HEK293 (cell line): ENCODE results near the gene EYS.

Source experiments
- CTCF ChIA-PET: fragments of 350-600 bp; formaldehyde crosslinking; extraction: SDS; loops from one replicate; lab custom pipeline; 2021; ENCODE audit warnings: antibody characterized with exemption; lab: Yijun Ruan, JAX
- POLR2A ChIA-PET: fragments of 300-600 bp; formaldehyde crosslinking; extraction: SDS; loops from one replicate; lab custom pipeline; 2020; ENCODE audit warnings: antibody characterized with exemption, inconsistent platforms; lab: Yijun Ruan, JAX
- H3K27ac ChIP-seq: fragments of 200-500 bp; sonication (Bioruptor generic); 2 replicates; pipeline ENCODE4 v1.5.1; 2014; ENCODE audit warnings: low read depth, low read length, control low read depth, inconsistent platforms; ENCODE audit errors: extremely low read depth
- H3K36me3 ChIP-seq, 2 experiments: fragments of 200-500 bp in 1 of 2; sonication (Bioruptor generic) in 1 of 2; 1 replicate in 1 of 2; 2 replicates in 1 of 2; pipeline ENCODE4 v1.5.1; 2014 to 2017; ENCODE audit warnings: inconsistent platforms in 2 of 2, low read length in 2 of 2; ENCODE audit not compliant: control insufficient read depth in 2 of 2, insufficient read depth in 1 of 2
- H3K4me1 ChIP-seq: fragments of 200-500 bp; sonication (Bioruptor generic); 2 replicates; pipeline ENCODE4 v1.5.1; 2014; ENCODE audit warnings: mild to moderate bottlenecking, low read length, inconsistent platforms; ENCODE audit not compliant: control insufficient read depth, insufficient read depth
- H3K4me3 ChIP-seq: 2 replicates; pipeline ENCODE4 v1.5.1; 2011; ENCODE audit warnings: low read depth, mild to moderate bottlenecking, control low read depth, low read length, moderate library complexity
- H3K9me3 ChIP-seq: fragments of 200-500 bp; sonication (Bioruptor generic); 2 replicates; pipeline ENCODE4 v1.5.1; 2014; ENCODE audit warnings: low read depth, low read length, inconsistent platforms; ENCODE audit not compliant: control insufficient read depth, insufficient read depth
- ELK4 ChIP-seq: IDR thresholded peaks from 2 replicates; pipeline ENCODE4 v1.6.1; 2011; ENCODE audit warnings: mild to moderate bottlenecking, low read depth, low read length, borderline replicate concordance
- GLI2 ChIP-seq: fragments of 450-650 bp; formaldehyde crosslinking; IDR thresholded peaks from 2 replicates; pipeline ENCODE4; 2017; ENCODE audit warnings: missing biosample characterization, missing genetic modification characterization, low read depth, borderline replicate concordance
- PATZ1 ChIP-seq: fragments of 450-650 bp; formaldehyde crosslinking; IDR thresholded peaks from 2 replicates; pipeline ENCODE4 v1.5.1; 2016; ENCODE audit warnings: missing biosample characterization, missing genetic modification characterization
- WT1 ChIP-seq: fragments of 450-650 bp; formaldehyde crosslinking; IDR thresholded peaks from 2 replicates; pipeline ENCODE4 v1.5.1; 2016; ENCODE audit warnings: missing biosample characterization, missing genetic modification characterization
- ZNF121 ChIP-seq: fragments of 450-650 bp; formaldehyde crosslinking; IDR thresholded peaks from 2 replicates; pipeline ENCODE4 v1.5.1; 2016; ENCODE audit warnings: missing biosample characterization, missing genetic modification characterization
- ZNF133 ChIP-seq: fragments of 450-650 bp; formaldehyde crosslinking; IDR thresholded peaks from 2 replicates; pipeline ENCODE4 v1.5.1; 2016; ENCODE audit warnings: missing biosample characterization, missing genetic modification characterization
- ZNF2 ChIP-seq: fragments of 450-650 bp; formaldehyde crosslinking; IDR thresholded peaks from 2 replicates; pipeline ENCODE4 v1.5.1; 2016; ENCODE audit warnings: missing biosample characterization, missing genetic modification characterization
- ZNF426 ChIP-seq: fragments of 450-650 bp; formaldehyde crosslinking; IDR thresholded peaks from 2 replicates; pipeline ENCODE4 v1.5.1; 2017; ENCODE audit warnings: missing biosample characterization, missing genetic modification characterization, mild to moderate bottlenecking, inconsistent platforms, moderate library complexity
- ZNF548 ChIP-seq: fragments of 450-650 bp; formaldehyde crosslinking; IDR thresholded peaks from 2 replicates; pipeline ENCODE4 v1.5.1; 2016; ENCODE audit warnings: missing biosample characterization, missing genetic modification characterization
- ZNF768 ChIP-seq: fragments of 450-650 bp; formaldehyde crosslinking; IDR thresholded peaks from 2 replicates; pipeline ENCODE4 v1.5.1; 2018; ENCODE audit warnings: missing biosample characterization, mild to moderate bottlenecking, missing genetic modification characterization
- ZNF791 ChIP-seq: fragments of 450-650 bp; formaldehyde crosslinking; IDR thresholded peaks from 2 replicates; pipeline ENCODE4 v1.5.1; 2016; ENCODE audit warnings: missing biosample characterization, missing genetic modification characterization
- ZNF837 ChIP-seq: fragments of 450-650 bp; formaldehyde crosslinking; IDR thresholded peaks from 2 replicates; pipeline ENCODE4 v1.5.1; 2016; ENCODE audit warnings: missing biosample characterization, missing genetic modification characterization
- TF ChIP-seq, protein P1 (sequence below): fragments of 450-650 bp; formaldehyde crosslinking; IDR thresholded peaks from 2 replicates; pipeline ENCODE4 v1.5.1; 2016; ENCODE audit warnings: missing biosample characterization, missing genetic modification characterization
- TF ChIP-seq, protein P2 (sequence below): fragments of 450-650 bp; formaldehyde crosslinking; IDR thresholded peaks from 2 replicates; pipeline ENCODE4 v1.5.1; 2016; ENCODE audit warnings: missing biosample characterization, missing genetic modification characterization, borderline replicate concordance

Gene EYS

DNA sequence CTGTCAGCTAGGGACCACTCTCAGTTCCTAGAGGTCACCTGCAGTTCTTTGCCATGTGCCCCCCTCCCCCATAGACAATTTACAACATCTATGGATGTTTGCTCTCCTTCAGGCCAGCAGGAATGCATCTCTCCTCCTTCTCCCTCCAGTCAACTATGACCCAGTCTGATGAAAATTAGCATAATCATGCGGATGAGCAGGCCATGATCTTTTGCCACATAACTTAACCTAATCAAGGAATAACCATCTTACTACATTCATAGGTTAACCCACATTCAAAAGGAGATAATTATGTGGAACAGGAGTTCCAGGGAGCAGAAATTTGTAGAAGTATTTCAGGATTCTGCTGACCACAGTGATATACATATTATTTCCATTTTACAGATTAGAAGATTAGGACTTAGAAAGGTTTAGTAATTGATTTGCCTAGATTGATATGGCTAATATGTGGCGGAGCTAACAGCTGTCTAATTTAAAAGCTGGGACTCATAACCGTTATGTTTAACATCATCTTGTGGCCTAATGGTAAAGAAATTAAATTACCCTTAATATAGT is 1585.9 kb downstream of the EYS start:
- Histone ChIP-seq H3K27ac (no peak overlapping the region), H3K4me1 (no peaks in the 10 kb centered on the region), H3K9me3 (no peaks in the 10 kb centered on the region), H3K4me3 (no peak overlapping the region), H3K36me3 (no peaks in the 10 kb centered on the region)
- ChIA-PET CTCF (interaction anchor here (0.6 kb wide), 1 partner anchor 9 kb away, joined by 3 read pairs; no protein-coding TSS in a partner anchor), POLR2A (no interaction called here)
- no peak for TF ChIP-seq ELK4
- no peak for TF ChIP-seq GLI2 (tag by site-specific recombination)
- TF ChIP-seq ZNF837, result no peak
- TF ChIP-seq ZNF121, result no peak
- TF ChIP-seq, protein P1, sequence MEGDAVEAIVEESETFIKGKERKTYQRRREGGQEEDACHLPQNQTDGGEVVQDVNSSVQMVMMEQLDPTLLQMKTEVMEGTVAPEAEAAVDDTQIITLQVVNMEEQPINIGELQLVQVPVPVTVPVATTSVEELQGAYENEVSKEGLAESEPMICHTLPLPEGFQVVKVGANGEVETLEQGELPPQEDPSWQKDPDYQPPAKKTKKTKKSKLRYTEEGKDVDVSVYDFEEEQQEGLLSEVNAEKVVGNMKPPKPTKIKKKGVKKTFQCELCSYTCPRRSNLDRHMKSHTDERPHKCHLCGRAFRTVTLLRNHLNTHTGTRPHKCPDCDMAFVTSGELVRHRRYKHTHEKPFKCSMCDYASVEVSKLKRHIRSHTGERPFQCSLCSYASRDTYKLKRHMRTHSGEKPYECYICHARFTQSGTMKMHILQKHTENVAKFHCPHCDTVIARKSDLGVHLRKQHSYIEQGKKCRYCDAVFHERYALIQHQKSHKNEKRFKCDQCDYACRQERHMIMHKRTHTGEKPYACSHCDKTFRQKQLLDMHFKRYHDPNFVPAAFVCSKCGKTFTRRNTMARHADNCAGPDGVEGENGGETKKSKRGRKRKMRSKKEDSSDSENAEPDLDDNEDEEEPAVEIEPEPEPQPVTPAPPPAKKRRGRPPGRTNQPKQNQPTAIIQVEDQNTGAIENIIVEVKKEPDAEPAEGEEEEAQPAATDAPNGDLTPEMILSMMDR, result no peak

DNA sequence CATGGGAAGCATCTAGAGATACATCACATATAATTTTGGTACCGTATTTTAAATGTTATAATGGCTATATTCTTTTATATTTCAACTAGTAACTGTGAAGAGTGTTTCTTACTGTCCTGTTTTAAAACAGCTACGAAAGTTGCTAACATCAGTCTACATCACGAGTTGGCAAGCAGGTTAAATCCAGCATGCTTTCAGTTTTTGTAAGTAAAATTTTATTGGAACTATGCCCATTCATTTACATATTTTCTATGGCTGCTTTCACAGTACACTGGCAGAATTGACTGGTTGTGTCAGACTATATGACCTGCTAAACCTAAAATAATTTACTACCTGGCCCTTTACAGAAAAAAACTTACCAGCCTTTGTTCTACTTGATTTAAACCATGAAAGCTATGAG is 1593.3 kb downstream of the EYS start:
- TF ChIP-seq WT1 (no peak), ZNF768 (no peak), ZNF133 (tag by site-specific recombination) (no peak), ZNF426 (no peak), ZNF2 (tag by site-specific recombination) (no peak), ZNF548 (tag by site-specific recombination) (no peak), PATZ1 (tag by site-specific recombination) (no peak), ZNF791 (tag by site-specific recombination) (no peak)
- TF ChIP-seq, protein P2, sequence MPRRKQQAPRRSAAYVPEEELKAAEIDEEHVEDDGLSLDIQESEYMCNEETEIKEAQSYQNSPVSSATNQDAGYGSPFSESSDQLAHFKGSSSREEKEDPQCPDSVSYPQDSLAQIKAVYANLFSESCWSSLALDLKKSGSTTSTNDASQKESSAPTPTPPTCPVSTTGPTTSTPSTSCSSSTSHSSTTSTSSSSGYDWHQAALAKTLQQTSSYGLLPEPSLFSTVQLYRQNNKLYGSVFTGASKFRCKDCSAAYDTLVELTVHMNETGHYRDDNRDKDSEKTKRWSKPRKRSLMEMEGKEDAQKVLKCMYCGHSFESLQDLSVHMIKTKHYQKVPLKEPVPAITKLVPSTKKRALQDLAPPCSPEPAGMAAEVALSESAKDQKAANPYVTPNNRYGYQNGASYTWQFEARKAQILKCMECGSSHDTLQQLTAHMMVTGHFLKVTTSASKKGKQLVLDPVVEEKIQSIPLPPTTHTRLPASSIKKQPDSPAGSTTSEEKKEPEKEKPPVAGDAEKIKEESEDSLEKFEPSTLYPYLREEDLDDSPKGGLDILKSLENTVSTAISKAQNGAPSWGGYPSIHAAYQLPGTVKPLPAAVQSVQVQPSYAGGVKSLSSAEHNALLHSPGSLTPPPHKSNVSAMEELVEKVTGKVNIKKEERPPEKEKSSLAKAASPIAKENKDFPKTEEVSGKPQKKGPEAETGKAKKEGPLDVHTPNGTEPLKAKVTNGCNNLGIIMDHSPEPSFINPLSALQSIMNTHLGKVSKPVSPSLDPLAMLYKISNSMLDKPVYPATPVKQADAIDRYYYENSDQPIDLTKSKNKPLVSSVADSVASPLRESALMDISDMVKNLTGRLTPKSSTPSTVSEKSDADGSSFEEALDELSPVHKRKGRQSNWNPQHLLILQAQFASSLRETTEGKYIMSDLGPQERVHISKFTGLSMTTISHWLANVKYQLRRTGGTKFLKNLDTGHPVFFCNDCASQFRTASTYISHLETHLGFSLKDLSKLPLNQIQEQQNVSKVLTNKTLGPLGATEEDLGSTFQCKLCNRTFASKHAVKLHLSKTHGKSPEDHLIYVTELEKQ, result no peak
- Histone ChIP-seq H3K4me1 (no peaks in the 10 kb centered on the region), H3K27ac (no peak overlapping the region), H3K4me3 (no peak overlapping the region), H3K36me3 (no peaks in the 10 kb centered on the region), H3K9me3 (no peaks in the 10 kb centered on the region)
- POLR2A ChIA-PET, result no interaction called here
- CTCF ChIA-PET, result interaction anchor here (0.6 kb wide), 1 partner anchor 589 kb away, joined by 3 read pairs; no protein-coding TSS in a partner anchor
